H1 (cell line): ENCODE measurements around the gene CCDC141. TPM values are rescaled to one million over a fixed set of nuclear protein-coding genes. Genes with fewer than 3 reads are reported as not detected.

Experiments
- BRCA1 ChIP-seq: IDR thresholded peaks from 2 replicates; pipeline ENCODE4 v1.6.1; 2012; ENCODE audit warnings: low read depth, low read length, improper control_type of control experiment
- CHD7 ChIP-seq: fragments of 300-600 bp; sonication (generic); IDR thresholded peaks from 2 replicates; pipeline ENCODE4 v1.7.1; 2012; ENCODE audit warnings: low read length, moderate library complexity, mild to moderate bottlenecking, inconsistent platforms; ENCODE audit not compliant: insufficient replicate concordance
- JUN ChIP-seq: IDR thresholded peaks from 2 replicates; pipeline ENCODE4 v1.6.1; 2011; ENCODE audit warnings: low read depth, mild to moderate bottlenecking, improper control_type of control experiment, low read length
- ZNF274 ChIP-seq: IDR thresholded peaks from 2 replicates; pipeline ENCODE4 v1.7.0; 2012; ENCODE audit warnings: low read length, borderline replicate concordance; ENCODE audit errors: extremely low read depth
- polyA plus RNA-seq, 7 experiments: library from polyadenylated mRNA; depleted of rRNA in 3 of 7; stranded (reverse) in 5 of 7; unstranded in 2 of 7; fragments of >200 nt in 5 of 7; fragments of 200-250 nt in 2 of 7; gene quantifications; 1 replicate in 5 of 7; 2 replicates in 1 of 7; 4 replicates in 1 of 7; pipeline versions ENCODE4 v1.2.1 to v1.2.3, GENCODE V29; 2011 to 2013; ENCODE audit warnings: missing spikeins in 2 of 7, mixed read lengths in 2 of 7
- total RNA-seq: library from RNA; stranded (reverse); fragmentation: NEBNext Ultra II Directional; extraction: Animal tissue kit (Norgen Biotek cat#: 25700); gene quantifications from 2 replicates; pipeline ENCODE4 v1.2.1, GENCODE V29; 2021

Gene CCDC141
- total and polyA plus RNA-seq, 2 of the 8 experiments (the other 6 are each of a cell fraction or from before 2014, with no cell fraction given) = 0.56 to 21.6 TPM

DNA sequence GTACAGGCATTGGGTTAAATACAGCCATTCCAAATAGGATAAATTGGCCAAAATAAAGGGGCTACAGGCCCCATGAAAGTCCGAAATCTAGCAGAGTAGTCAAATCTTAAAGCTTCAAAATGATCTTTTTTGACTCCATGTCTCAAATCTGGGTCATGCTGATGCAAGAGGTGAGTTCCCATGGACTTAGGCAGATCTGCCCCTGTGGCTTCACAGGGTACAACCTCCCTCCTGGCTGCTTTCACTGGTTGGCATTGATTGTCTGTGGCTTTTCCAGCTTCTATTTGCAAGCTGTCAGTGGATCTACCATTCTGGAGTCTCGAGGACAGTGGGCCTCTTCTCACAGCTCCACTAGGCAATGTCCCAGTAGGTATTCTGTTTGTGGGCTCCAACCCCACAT lies 56.1 kb downstream of the CCDC141 start (continued):
- no peak for TF ChIP-seq CHD7
- TF ChIP-seq BRCA1 = no peak
- no peak for TF ChIP-seq JUN
- no peak for TF ChIP-seq ZNF274
